Liver (tissue), 3 donors: ENCODE results near the gene MUS81.

ENCODE experiments used
- FOXA1 ChIP-seq: IDR thresholded peaks from 2 replicates; pipeline ENCODE4 v1.6.1; 2016; ENCODE audit warnings: antibody characterized with exemption
- FOXA2 ChIP-seq: IDR thresholded peaks from 2 replicates; pipeline ENCODE4 v1.6.1; 2016; ENCODE audit warnings: antibody characterized with exemption
- GABPA ChIP-seq, 2 donors: IDR thresholded peaks in 1 of 2; conservative IDR thresholded peaks in 1 of 2; 2 replicates each; pipeline ENCODE4 v1.6.1; 2016; ENCODE audit warnings: antibody characterized with exemption in 2 of 2, mild to moderate bottlenecking in 1 of 2, moderate library complexity in 1 of 2
- JUND ChIP-seq, 2 donors: IDR thresholded peaks; 2 replicates each; pipeline ENCODE4 v1.6.1; 2016; ENCODE audit warnings: antibody characterized with exemption in 2 of 2
- RAD21 ChIP-seq, 2 donors: IDR thresholded peaks; 2 replicates each; pipeline ENCODE4 v1.6.1; 2016; ENCODE audit warnings: antibody characterized with exemption in 2 of 2, mild to moderate bottlenecking in 2 of 2
- RXRA ChIP-seq, 2 donors: IDR thresholded peaks; 2 replicates each; pipeline ENCODE4 v1.6.1; 2017 to 2018; ENCODE audit warnings: antibody characterized with exemption in 2 of 2, mild to moderate bottlenecking in 1 of 2
- SP1 ChIP-seq: IDR thresholded peaks from 2 replicates; pipeline ENCODE4 v1.6.1; 2018; ENCODE audit warnings: antibody characterized with exemption, mild to moderate bottlenecking
- TAF1 ChIP-seq: conservative IDR thresholded peaks from 2 replicates; pipeline ENCODE4 v1.6.1; 2016; ENCODE audit warnings: antibody characterized with exemption, mild to moderate bottlenecking
- YY1 ChIP-seq: IDR thresholded peaks from 2 replicates; pipeline ENCODE4 v1.6.1; 2016; ENCODE audit warnings: antibody characterized with exemption, mild to moderate bottlenecking
- TF ChIP-seq, protein P1 (sequence below): fragments of 150-350 bp; IDR thresholded peaks from 2 replicates; pipeline ENCODE4 v1.5.1; 2017; ENCODE audit warnings: improper control_type of control experiment, low read depth, low read length; ENCODE audit not compliant: missing input control
- TF ChIP-seq, protein P2 (sequence below): IDR thresholded peaks from 2 replicates; pipeline ENCODE4 v1.6.1; 2016; ENCODE audit warnings: antibody characterized with exemption
- TF ChIP-seq, protein P3 (sequence below): IDR thresholded peaks from 2 replicates; pipeline ENCODE4 v1.6.1; 2016; ENCODE audit warnings: antibody characterized with exemption, mild to moderate bottlenecking
- TF ChIP-seq, protein P4 (sequence below): IDR thresholded peaks from 2 replicates; pipeline ENCODE4 v1.6.1; 2016; ENCODE audit warnings: antibody characterized with exemption
- TF ChIP-seq, protein P5 (sequence below): IDR thresholded peaks from 2 replicates; pipeline ENCODE4 v1.6.1; 2016; ENCODE audit warnings: antibody characterized with exemption
- donor health status: healthy.
- donor health status: healthy.

DNA sequence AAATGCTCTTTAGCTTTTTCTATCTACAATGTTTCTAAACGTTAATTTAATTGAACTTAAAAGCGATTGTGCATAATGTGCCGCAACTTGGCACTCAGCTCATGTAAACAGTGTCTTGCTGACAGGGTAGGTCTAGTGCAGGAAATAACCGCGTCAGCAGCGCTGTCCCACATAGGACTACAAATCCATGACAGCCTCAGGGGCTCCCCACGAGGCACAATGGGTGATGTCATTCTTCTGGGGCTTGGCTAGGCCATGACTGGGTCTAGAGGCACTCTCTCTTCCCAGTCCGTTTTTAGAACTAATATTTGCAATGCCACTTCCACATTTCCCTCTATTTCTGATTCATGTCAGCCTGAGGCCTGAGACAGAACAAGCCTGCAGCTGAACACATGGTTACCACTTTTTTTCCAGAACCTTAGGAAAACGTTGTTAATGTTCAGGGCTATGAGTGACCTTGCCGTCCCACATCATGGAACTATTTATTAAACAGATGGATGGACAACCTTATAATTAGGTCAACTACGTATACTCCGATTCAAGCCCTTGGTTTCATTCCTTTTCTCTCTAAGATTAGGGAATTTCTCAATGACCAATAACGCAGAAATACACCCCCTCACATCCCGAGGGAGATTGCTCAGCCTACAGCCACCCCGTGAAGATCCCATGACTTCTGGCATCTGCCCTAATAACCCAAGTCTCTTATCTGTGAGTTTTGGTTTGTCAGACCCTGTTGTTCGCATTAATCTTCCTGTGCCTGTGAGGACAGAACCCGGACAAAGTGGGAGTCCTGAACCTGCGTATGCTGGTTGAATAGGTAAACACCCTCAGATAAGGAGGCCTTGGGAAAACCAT, 45.9 kb upstream of the MUS81 start:
- TF ChIP-seq, protein P1, sequence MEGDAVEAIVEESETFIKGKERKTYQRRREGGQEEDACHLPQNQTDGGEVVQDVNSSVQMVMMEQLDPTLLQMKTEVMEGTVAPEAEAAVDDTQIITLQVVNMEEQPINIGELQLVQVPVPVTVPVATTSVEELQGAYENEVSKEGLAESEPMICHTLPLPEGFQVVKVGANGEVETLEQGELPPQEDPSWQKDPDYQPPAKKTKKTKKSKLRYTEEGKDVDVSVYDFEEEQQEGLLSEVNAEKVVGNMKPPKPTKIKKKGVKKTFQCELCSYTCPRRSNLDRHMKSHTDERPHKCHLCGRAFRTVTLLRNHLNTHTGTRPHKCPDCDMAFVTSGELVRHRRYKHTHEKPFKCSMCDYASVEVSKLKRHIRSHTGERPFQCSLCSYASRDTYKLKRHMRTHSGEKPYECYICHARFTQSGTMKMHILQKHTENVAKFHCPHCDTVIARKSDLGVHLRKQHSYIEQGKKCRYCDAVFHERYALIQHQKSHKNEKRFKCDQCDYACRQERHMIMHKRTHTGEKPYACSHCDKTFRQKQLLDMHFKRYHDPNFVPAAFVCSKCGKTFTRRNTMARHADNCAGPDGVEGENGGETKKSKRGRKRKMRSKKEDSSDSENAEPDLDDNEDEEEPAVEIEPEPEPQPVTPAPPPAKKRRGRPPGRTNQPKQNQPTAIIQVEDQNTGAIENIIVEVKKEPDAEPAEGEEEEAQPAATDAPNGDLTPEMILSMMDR, result no peak
- TF ChIP-seq FOXA1 (no peak), TAF1 (no peak), JUND (IDR thresholded peaks at IDR 0.05) (no peak), YY1 (no peak), GABPA (IDR thresholded peaks at IDR 0.05 in 1 of 2, conservative IDR thresholded peaks at IDR 0.05 in 1 of 2) (no peak), RAD21 (IDR thresholded peaks at IDR 0.05) (no peak), FOXA2 (no peak), RXRA (IDR thresholded peaks at IDR 0.05) (no peak), SP1 (no peak)
- TF ChIP-seq, protein P2, sequence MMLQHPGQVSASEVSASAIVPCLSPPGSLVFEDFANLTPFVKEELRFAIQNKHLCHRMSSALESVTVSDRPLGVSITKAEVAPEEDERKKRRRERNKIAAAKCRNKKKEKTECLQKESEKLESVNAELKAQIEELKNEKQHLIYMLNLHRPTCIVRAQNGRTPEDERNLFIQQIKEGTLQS, result no peak
- TF ChIP-seq, protein P3, sequence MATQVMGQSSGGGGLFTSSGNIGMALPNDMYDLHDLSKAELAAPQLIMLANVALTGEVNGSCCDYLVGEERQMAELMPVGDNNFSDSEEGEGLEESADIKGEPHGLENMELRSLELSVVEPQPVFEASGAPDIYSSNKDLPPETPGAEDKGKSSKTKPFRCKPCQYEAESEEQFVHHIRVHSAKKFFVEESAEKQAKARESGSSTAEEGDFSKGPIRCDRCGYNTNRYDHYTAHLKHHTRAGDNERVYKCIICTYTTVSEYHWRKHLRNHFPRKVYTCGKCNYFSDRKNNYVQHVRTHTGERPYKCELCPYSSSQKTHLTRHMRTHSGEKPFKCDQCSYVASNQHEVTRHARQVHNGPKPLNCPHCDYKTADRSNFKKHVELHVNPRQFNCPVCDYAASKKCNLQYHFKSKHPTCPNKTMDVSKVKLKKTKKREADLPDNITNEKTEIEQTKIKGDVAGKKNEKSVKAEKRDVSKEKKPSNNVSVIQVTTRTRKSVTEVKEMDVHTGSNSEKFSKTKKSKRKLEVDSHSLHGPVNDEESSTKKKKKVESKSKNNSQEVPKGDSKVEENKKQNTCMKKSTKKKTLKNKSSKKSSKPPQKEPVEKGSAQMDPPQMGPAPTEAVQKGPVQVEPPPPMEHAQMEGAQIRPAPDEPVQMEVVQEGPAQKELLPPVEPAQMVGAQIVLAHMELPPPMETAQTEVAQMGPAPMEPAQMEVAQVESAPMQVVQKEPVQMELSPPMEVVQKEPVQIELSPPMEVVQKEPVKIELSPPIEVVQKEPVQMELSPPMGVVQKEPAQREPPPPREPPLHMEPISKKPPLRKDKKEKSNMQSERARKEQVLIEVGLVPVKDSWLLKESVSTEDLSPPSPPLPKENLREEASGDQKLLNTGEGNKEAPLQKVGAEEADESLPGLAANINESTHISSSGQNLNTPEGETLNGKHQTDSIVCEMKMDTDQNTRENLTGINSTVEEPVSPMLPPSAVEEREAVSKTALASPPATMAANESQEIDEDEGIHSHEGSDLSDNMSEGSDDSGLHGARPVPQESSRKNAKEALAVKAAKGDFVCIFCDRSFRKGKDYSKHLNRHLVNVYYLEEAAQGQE, result no peak
- TF ChIP-seq, protein P4, sequence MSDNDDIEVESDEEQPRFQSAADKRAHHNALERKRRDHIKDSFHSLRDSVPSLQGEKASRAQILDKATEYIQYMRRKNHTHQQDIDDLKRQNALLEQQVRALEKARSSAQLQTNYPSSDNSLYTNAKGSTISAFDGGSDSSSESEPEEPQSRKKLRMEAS, result no peak
- TF ChIP-seq, protein P5, sequence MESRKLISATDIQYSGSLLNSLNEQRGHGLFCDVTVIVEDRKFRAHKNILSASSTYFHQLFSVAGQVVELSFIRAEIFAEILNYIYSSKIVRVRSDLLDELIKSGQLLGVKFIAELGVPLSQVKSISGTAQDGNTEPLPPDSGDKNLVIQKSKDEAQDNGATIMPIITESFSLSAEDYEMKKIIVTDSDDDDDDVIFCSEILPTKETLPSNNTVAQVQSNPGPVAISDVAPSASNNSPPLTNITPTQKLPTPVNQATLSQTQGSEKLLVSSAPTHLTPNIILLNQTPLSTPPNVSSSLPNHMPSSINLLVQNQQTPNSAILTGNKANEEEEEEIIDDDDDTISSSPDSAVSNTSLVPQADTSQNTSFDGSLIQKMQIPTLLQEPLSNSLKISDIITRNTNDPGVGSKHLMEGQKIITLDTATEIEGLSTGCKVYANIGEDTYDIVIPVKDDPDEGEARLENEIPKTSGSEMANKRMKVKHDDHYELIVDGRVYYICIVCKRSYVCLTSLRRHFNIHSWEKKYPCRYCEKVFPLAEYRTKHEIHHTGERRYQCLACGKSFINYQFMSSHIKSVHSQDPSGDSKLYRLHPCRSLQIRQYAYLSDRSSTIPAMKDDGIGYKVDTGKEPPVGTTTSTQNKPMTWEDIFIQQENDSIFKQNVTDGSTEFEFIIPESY, result no peak
